ENCODE results near the gene PCYT1A.

DNA sequence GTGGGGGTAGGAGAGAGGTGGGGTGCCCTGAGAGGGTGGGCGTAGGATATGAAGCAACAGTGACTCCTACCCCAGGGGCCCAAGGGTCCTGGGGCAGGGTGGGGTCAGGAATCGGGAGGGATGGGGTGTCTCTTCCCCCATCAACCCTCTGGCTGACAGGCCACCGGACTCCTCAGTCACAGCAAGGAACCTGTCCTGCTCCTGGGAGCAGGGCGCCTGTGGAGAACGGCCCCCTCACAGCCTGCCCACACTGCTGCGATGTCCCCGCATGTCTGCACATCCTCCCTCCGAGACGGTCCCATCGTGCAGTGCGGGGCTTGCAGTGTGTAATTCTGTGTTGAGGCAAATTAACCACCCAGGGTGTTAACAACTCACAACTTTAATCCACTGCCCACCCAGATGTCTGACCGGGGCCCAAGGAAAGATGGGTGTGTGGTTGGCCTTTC lies 48.0 kb upstream of the PCYT1A start:
- TF ChIP-seq CTCF (IDR thresholded peaks at IDR 0.05) (no peak), POLR2A (IDR thresholded peaks at IDR 0.05) (no peak), POLR2AphosphoS5 (IDR thresholded peaks at IDR 0.05) (no peak)

Data from breast epithelium (tissue), 3 donors.